Peyer's patch (tissue), 4 donors: ENCODE measurements around the gene CFAP73. TPM values are rescaled to one million over a fixed set of nuclear protein-coding genes. Genes with fewer than 3 reads are reported as not detected.

Experiments
- DNase-seq, 3 donors: peaks; one replicate each; pipeline ENCODE4 v3.0.0-alpha.2; 2017 to 2019
- H3K27ac ChIP-seq, 4 donors: fragments of 200-600 bp; sonication (generic); one replicate each; pipeline ENCODE4 v1.5.1; 2016 to 2019
- H3K27me3 ChIP-seq, 2 donors: fragments of 200-600 bp; sonication (generic); one replicate each; pipeline ENCODE4 v1.5.1; 2019
- H3K36me3 ChIP-seq, 3 donors: fragments of 200-600 bp; sonication (generic); one replicate each; pipeline ENCODE4 v1.5.1; 2016 to 2019
- H3K4me1 ChIP-seq, 4 donors: fragments of 200-600 bp; sonication (generic); one replicate each; pipeline ENCODE4 v1.5.1; 2016 to 2019
- H3K4me3 ChIP-seq, 4 donors: fragments of 200-600 bp; sonication (generic); 1 replicate in 3 of 4; 2 replicates in 1 of 4; pipeline ENCODE4 v1.5.1; 2016 to 2019; ENCODE audit warnings: mild to moderate bottlenecking in 1 of 4
- H3K9me3 ChIP-seq, 4 donors: fragments of 200-600 bp; sonication (generic); one replicate each; pipeline ENCODE4 v1.5.1; 2016 to 2019; ENCODE audit warnings: mild to moderate bottlenecking in 1 of 4
- CTCF ChIP-seq, 6 experiments: fragments of 450-650 bp in 4 of 6; fragments of 200-600 bp in 2 of 6; sonication (generic) in 1 of 6; IDR thresholded peaks; one replicate each; pipeline ENCODE4 v1.5.1; 2017 to 2019; ENCODE audit warnings: antibody characterized with exemption in 6 of 6, mild to moderate bottlenecking in 3 of 6, moderate library complexity in 1 of 6
- POLR2A ChIP-seq, 2 donors: fragments of 450-650 bp; IDR thresholded peaks; one replicate each; pipeline ENCODE4 v1.5.1; 2017; ENCODE audit warnings: antibody characterized with exemption in 2 of 2, mild to moderate bottlenecking in 2 of 2, moderate library complexity in 2 of 2
- total RNA-seq, 4 donors: library from RNA; depleted of rRNA; stranded (reverse); fragments of >200 nt; gene quantifications; one replicate each; pipeline ENCODE4 v1.1.0, GENCODE V29; 2016

The CFAP73 gene
- total RNA-seq, 4 donors from 2014 or later = not detected

DNA sequence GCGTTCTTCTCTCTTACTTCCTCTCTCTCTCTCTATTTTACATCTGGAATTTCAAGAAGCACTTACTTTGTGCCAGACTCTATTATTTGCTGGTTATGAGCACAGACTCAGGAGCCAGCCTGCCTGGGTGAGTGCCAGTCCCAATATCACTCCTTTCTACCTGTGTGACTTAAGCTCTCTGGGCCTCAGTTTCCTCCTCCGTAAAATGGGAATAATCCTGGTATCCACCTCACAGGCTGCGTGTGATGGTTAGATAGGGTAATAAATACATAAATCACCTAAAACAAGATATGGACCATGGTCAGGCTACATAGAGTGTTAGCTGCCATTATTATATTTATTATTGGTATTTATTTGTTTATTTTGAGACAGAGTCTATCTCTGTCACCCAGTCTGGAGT is 38.3 kb upstream of the CFAP73 start:
- H3K27ac ChIP-seq = no peak overlapping the region
- H3K9me3 ChIP-seq = no peaks in the 10 kb centered on the region
- H3K27me3 ChIP-seq = no peaks in the 10 kb centered on the region
- H3K36me3 ChIP-seq = no peaks in the 10 kb centered on the region
- no peak for DNase-seq
- H3K4me1 ChIP-seq = no peaks in the 10 kb centered on the region
- no peak for TF ChIP-seq CTCF (IDR thresholded peaks at IDR 0.05)
- no peak for TF ChIP-seq POLR2A (IDR thresholded peaks at IDR 0.05)
- H3K4me3 ChIP-seq = no peak overlapping the region

- Histone ChIP-seq H3K4me1 (no peaks in the 10 kb centered on the region), H3K4me3 (no peak overlapping the region), H3K27me3 (no peaks in the 10 kb centered on the region), H3K36me3 (no peaks in the 10 kb centered on the region), H3K27ac (no peak overlapping the region), H3K9me3 (no peaks in the 10 kb centered on the region)
- no peak for DNase-seq
- TF ChIP-seq CTCF (IDR thresholded peaks at IDR 0.05) = no peak
Observed at GRCh38 chr12:113112043-113112899, 37.3 kb upstream of the CFAP73 start.

GRCh38 chr12:113113397-113113796 is 36.1 kb upstream of the CFAP73 start:
- no peak for DNase-seq
- no peak overlapping the region for H3K4me3 ChIP-seq
- no peaks in the 10 kb centered on the region for H3K9me3 ChIP-seq
- no peak for TF ChIP-seq CTCF (IDR thresholded peaks at IDR 0.05)
- TF ChIP-seq POLR2A (IDR thresholded peaks at IDR 0.05) = no peak
- H3K36me3 ChIP-seq = no peaks in the 10 kb centered on the region
- H3K4me1 ChIP-seq = no peaks in the 10 kb centered on the region
- H3K27ac ChIP-seq = no peak overlapping the region
- no peaks in the 10 kb centered on the region for H3K27me3 ChIP-seq

GRCh38 chr12:113114447-113115178 is 34.9 kb upstream of the CFAP73 start:
- Histone ChIP-seq H3K27ac (no peak overlapping the region), H3K27me3 (no peaks in the 10 kb centered on the region), H3K36me3 (no peaks in the 10 kb centered on the region), H3K4me1 (no peaks in the 10 kb centered on the region), H3K9me3 (no peaks in the 10 kb centered on the region), H3K4me3 (no peak overlapping the region)
- DNase-seq = no peak
- no peak for TF ChIP-seq CTCF (IDR thresholded peaks at IDR 0.05)
- no peak for TF ChIP-seq POLR2A (IDR thresholded peaks at IDR 0.05)

GRCh38 chr12:113115455-113116126 is 33.9 kb upstream of the CFAP73 start:
- no peaks in the 10 kb centered on the region for H3K27me3 ChIP-seq
- H3K4me3 ChIP-seq = no peak overlapping the region
- DNase-seq = no peak
- H3K4me1 ChIP-seq = no peaks in the 10 kb centered on the region
- no peaks in the 10 kb centered on the region for H3K36me3 ChIP-seq
- H3K27ac ChIP-seq = no peak overlapping the region
- H3K9me3 ChIP-seq = no peaks in the 10 kb centered on the region
- no peak for TF ChIP-seq POLR2A (IDR thresholded peaks at IDR 0.05)
- no peak for TF ChIP-seq CTCF (IDR thresholded peaks at IDR 0.05)
